ENCODE results near the gene TSPAN31. TPM values are rescaled to one million over a fixed set of nuclear protein-coding genes. Genes with fewer than 3 reads are reported as not detected.

The TSPAN31 gene
- total RNA-seq, 2 experiments from 2014 or later, result 19.6 to 23.2 TPM

DNA sequence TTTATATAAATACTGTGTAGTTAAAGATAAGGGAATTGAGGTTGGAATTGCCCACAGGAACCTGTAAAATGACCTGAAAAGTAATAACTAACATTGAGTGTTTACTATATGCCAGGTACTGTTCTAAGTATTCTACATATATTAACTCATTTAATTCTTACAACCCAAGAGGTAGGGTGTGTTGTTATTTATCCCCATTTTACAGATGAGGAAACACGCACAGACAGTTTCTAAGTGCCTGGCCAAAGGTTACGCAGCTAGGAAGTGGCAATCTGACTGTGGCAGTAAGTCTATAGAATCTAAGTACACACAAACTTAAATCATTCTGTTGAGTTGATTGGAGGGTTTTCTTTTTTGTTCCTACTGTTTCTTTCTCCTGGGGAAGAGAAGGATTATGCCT, 1.1 kb upstream of the TSPAN31 start:
- DNase-seq (no peak), ATAC-seq (ENCODE audit: low read depth) (no peak)
- Mint-ChIP-seq H3K9me3 (no peaks in the 10 kb centered on the region), H3K36me3 (peaks cover 16% of the 10 kb centered on the region), H3K27ac (peak overlapping the region; percentile 99), H3K4me1 (peaks cover 48% of the 10 kb centered on the region), H3K27me3 (no peaks in the 10 kb centered on the region), H3K4me3 (peak overlapping the region; percentile 87)
- POLR2A ChIA-PET, result interaction anchor here (1.1 to 1.2 kb wide), 2 partner anchors 49 to 223 kb away, joined by 3 to 4 read pairs; partner anchors contain the start of gene DDIT3

DNA sequence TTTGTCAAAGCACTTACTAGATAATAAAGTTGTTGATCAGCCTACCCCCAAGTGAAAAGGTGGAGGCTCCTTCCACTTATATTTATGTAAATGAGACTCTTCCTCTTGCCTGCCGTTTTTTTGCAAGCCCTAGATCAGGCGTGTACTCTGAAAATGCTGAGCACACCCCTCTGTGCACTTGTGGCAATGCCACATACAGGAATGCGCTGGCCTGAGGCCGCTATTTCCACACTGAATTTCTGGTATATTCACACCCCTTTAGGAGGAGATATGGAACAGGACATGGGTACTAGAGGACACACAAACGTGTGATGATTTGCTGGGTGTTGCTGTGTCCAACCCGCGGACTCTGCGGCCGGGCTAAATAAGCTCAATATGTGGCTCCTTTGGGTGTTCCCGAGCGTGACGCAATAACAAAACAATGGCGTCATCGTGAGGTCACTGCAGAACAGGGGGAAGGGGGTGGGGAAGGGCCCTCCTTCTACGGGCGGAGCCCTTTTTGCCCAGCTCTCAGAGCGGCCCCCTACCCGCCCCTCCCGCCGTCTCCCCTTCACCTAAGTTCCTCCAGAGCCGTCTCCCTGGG, 554 bp upstream of the TSPAN31 start:
- H3K4me3 Mint-ChIP-seq, result peak overlapping the region; percentile 87
- DNase-seq, result peak; percentile 82
- peak overlapping the region; percentile 99 for H3K27ac Mint-ChIP-seq
- ATAC-seq (ENCODE audit: low read depth), result peak; percentile 31
- no peaks in the 10 kb centered on the region for H3K27me3 Mint-ChIP-seq
- H3K36me3 Mint-ChIP-seq, result peaks cover 12% of the 10 kb centered on the region
- peaks cover 43% of the 10 kb centered on the region for H3K4me1 Mint-ChIP-seq
- H3K9me3 Mint-ChIP-seq, result no peaks in the 10 kb centered on the region
- POLR2A ChIA-PET, result interaction anchor here (0.6 to 1.5 kb wide), 13 partner anchors 10 to 1428 kb away, joined by 3 to 7 read pairs (median 3); partner anchors contain the start of genes CNPY2, DDIT3 and PIP4K2C

DNA sequence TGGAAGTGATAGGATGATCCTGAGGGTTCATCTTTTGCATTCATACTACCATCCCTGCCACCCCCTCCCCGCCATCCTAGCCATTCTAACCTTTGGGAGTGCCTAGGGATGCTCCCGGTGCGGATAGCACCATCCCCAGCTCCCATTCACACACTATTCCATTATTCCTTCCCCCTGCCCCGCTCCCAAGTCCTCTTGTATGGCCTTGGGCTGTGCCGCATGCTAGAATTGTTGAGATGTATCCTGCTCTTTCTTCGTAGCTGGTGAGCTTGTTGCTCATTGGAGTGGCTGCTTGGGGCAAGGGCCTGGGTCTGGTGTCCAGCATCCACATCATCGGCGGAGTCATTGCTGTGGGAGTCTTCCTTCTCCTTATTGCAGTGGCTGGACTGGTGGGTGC, 644 bp downstream of the TSPAN31 start:
- Mint-ChIP-seq H3K27me3 (no peaks in the 10 kb centered on the region), H3K36me3 (peaks cover 13% of the 10 kb centered on the region), H3K4me3 (peak overlapping the region; percentile 87), H3K27ac (peak overlapping the region; percentile 99), H3K4me1 (peaks cover 37% of the 10 kb centered on the region), H3K9me3 (no peaks in the 10 kb centered on the region)
- DNase-seq, result no peak
- POLR2A ChIA-PET, result interaction anchor here (0.8 to 1.5 kb wide), 5 partner anchors 8 to 1429 kb away, joined by 3 to 5 read pairs (median 3); partner anchors contain the start of genes CNPY2 and PIP4K2C
- no peak for ATAC-seq (ENCODE audit: low read depth)

DNA sequence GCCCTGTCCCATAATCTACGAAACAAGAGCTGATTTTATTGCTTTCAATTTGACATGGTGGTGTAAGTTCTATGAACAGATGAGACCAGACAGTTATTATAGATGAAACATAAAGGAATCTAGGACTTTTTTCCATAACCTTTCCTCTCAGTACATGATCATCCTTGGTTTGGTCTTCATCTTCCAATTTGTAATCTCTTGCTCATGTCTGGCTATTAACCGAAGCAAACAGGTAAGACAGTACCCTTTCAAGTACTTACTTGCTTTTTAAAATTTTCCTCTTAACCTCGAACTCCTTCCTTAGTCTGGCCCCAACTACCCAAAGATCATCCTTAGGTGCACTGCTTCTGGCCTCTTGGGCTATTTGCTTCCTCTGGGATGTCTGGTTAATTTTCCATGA, 1.2 kb downstream of the TSPAN31 start:
- DNase-seq, result no peak
- Mint-ChIP-seq H3K9me3 (no peaks in the 10 kb centered on the region), H3K27me3 (no peaks in the 10 kb centered on the region), H3K4me1 (peaks cover 36% of the 10 kb centered on the region), H3K27ac (peak overlapping the region; percentile 99), H3K4me3 (peak overlapping the region; percentile 87), H3K36me3 (peaks cover 14% of the 10 kb centered on the region)
- no peak for ATAC-seq (ENCODE audit: low read depth)
- POLR2A ChIA-PET, result interaction anchor here (1.5 kb wide), 1 partner anchor 227 kb away, joined by 5 read pairs; no protein-coding TSS in a partner anchor

DNA sequence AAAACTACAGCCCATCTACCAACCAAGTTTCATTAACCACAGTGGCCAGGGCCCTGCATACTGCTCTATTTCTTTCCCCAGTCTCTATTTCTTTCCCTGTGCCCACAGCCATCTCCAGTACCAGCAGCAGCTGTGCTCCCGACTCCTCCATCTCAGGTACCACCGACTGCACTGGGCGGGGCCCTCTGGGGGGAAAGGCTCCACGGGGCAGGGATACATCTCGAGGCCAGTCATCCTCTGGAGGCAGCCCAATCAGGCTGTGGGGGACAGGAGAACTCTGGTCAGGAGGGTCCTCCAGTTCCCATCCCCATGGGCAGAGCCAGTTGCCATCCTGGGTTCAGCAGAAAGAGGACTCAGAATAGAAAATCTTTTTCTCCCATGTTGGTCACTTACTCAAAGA, 4.2 kb downstream of the TSPAN31 start:
- Mint-ChIP-seq H3K4me1 (peaks cover 45% of the 10 kb centered on the region), H3K36me3 (peaks cover 23% of the 10 kb centered on the region), H3K4me3 (no peak overlapping the region), H3K27ac (no peak overlapping the region), H3K27me3 (no peaks in the 10 kb centered on the region), H3K9me3 (no peaks in the 10 kb centered on the region)
- ATAC-seq (ENCODE audit: low read depth) (no peak), DNase-seq (no peak)
- POLR2A ChIA-PET, result interaction anchor here (0.6 to 1.0 kb wide), 2 partner anchors 27 to 29 kb away, joined by 3 to 6 read pairs; no protein-coding TSS in a partner anchor

DNA sequence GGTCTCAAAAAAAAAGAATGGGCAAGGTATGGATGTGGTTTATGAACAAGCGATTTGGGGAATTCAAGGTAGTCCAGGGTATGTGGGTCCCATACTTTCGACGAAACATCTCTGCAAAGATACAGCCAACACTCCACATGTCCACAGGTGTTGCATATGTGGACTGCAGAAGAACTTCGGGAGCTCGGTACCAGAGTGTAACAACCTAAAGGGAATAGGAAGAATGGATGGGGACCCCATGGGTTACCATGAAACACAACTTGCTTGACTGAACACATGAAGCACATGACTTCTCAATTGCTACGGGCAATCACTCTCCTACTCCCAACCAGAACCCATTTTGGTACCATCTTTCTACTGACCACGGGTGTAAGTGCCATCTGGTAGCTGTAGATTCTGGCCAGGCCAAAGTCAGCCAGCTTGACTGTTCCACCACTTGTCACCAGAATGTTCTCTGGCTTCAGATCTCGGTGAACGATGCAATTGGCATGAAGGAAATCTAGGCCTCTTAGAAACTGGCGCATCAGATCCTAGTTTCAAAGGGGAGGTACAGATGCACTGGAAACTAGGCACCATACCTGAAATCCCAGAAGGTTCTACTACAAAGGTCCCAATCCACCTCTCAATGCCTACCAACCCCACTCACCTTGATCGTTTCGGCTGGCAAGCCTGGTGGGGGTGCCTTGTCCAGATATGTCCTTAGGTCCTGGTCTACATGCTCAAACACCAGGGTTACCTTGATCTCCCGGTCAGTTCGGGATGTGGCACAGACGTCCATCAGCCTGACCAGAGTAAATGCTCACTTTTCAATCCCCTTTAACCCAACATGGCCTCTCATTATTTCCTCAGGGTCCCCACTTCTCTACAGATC, 6.0 kb downstream of the TSPAN31 start:
- Mint-ChIP-seq H3K27ac (peak overlapping the region; percentile 83), H3K27me3 (no peaks in the 10 kb centered on the region), H3K4me1 (peaks cover 41% of the 10 kb centered on the region), H3K9me3 (no peaks in the 10 kb centered on the region), H3K36me3 (peaks cover 23% of the 10 kb centered on the region), H3K4me3 (peak overlapping the region; percentile 93)
- POLR2A ChIA-PET, result interaction anchor here (0.6 kb wide), 1 partner anchor 82 kb away, joined by 3 read pairs; no protein-coding TSS in a partner anchor
- DNase-seq, result no peak
- no peak for ATAC-seq (ENCODE audit: low read depth)

DNA sequence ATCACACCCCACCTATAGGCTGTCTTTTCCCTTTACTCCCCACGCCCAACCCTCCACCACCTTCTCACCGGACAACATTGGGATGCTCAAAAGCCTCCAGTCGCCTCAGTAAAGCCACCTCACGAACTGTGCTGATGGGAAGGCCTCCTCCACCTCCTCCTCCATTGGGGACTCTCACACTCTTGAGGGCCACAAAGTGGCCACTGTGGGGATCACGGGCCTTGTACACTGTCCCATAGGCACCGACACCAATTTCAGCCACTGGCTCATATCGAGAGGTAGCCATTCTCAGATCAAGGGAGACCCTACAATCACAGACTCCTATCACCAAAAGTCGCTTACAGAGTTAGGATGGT, 6.6 kb downstream of the TSPAN31 start:
- ATAC-seq (ENCODE audit: low read depth) (no peak), DNase-seq (no peak)
- Mint-ChIP-seq H3K4me3 (peak overlapping the region; percentile 93), H3K36me3 (peaks cover 23% of the 10 kb centered on the region), H3K4me1 (peaks cover 36% of the 10 kb centered on the region), H3K27ac (peak overlapping the region; percentile 83), H3K9me3 (no peaks in the 10 kb centered on the region), H3K27me3 (no peaks in the 10 kb centered on the region)
- POLR2A ChIA-PET, result interaction anchor here (0.6 to 1.2 kb wide), 3 partner anchors 10 to 144 kb away, joined by 3 to 10 read pairs (median 3); no protein-coding TSS in a partner anchor

DNA sequence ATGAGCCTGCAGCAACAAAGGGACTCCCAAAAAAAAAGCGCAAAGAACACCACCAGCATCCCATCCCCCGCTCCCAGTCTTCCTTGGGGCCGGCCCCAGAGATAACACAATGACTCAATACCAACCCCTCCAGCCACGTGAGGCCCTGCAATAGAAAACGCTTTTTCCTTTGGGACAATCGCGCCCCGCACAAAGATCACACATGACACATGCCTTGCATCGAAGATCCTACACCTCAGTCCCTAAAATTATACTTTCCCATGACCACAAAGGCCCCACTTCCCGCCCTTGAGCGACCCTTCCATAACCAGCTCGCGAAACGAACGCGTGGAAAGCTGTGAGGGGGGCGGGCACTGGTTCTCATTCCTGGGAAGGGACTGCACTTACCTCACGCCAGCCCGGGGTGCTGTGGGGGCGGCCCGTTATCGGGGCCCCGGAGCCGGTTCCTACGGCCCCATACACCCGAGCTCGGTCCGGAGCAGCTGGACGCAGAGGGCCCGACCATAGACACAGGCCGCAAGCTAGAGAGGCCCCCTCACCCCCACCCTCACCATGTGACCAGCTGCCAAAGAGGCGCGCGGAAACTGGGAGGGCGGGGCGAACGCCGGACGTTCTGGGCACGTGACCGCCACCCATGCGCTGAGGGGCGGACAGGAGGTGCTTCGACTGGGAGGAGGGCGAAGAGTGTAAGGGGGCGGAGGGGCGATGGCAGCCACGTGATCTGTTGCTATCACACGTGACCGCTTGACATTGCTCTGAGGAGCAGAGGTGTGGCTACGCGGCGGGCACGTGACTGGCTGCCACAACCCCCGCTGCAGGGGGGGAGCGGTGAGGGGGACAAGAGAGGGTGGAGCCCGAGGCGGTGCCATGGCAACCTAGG, 7.2 kb downstream of the TSPAN31 start, which contains the start of gene CDK4:
TSS of gene CDK4 (minus strand) at position 523 of the 880 bp plus-strand sequence. CDS start 593 bp downstream, outside the sequence.
- POLR2A ChIA-PET, result interaction anchor here (0.6 to 1.2 kb wide), 5 partner anchors 10 to 272 kb away, joined by 3 to 10 read pairs (median 3); partner anchors contain the start of genes ARHGAP9, EEF1AKMT3 and METTL1
- H3K4me1 Mint-ChIP-seq, result peaks cover 40% of the 10 kb centered on the region
- H3K4me3 Mint-ChIP-seq, result peak within 1 kb of the TSS; percentile 93
- peaks cover 23% of the 10 kb centered on the region for H3K36me3 Mint-ChIP-seq
- H3K27ac Mint-ChIP-seq, result peak within 1 kb of the TSS; percentile 83
- ATAC-seq (ENCODE audit: low read depth) (peak; percentile 77), DNase-seq (peak; percentile 99)
- no peaks in the 10 kb centered on the region for H3K27me3 Mint-ChIP-seq
- no peaks in the 10 kb centered on the region for H3K9me3 Mint-ChIP-seq

DNA sequence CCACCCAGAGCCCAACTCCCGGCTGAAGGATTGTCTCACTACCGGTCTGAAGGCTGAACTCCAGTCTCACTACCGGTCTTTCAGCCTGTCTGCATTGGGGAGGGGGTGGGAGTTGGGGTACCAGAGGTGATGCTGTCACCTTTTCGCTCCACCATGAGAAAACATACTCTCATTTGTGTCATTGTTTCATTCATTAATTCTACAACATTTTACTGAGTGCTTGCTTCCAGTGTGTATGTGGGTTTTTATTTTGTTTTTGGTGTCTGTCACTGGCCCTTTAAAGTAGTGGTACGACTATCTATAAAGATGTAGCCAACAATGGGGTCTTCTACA, 7.8 kb downstream of the TSPAN31 start:
- peaks cover 41% of the 10 kb centered on the region for H3K4me1 Mint-ChIP-seq
- H3K36me3 Mint-ChIP-seq, result peaks cover 20% of the 10 kb centered on the region
- peak overlapping the region; percentile 83 for H3K27ac Mint-ChIP-seq
- POLR2A ChIA-PET, result interaction anchor here (0.7 to 1.2 kb wide), 4 partner anchors 11 to 273 kb away, joined by 3 to 10 read pairs (median 3); partner anchors contain the start of genes ARHGAP9, EEF1AKMT3 and METTL1
- DNase-seq (no peak), ATAC-seq (ENCODE audit: low read depth) (no peak)
- H3K27me3 Mint-ChIP-seq, result no peaks in the 10 kb centered on the region
- peak overlapping the region; percentile 93 for H3K4me3 Mint-ChIP-seq
- H3K9me3 Mint-ChIP-seq, result no peaks in the 10 kb centered on the region

DNA sequence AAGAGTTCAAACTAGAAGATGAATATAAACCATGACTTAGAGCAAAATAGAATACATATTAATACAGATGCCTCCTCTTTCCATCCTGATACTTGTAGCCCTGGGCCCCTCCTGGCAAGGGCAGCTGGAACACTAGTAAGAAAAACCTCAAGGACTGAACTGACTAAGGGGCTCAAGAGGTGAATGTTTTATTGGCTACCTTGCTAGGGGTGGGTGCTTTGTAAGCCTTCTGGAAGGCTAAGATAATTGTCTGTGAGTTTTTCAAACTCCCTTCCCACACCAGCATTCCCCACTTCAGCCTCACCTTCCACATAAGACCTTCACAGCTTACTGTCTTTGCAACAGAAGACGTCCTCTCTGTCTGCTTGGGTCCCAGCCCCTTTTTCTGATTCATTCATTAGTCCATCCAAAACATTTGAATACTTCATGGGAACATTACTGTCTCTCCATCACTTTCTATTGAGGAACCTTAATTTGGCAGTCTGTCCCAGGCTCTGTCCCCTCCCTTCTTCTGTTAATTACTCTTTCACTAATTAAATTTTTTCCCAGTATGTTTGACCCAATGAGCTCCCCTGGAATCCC, 9.0 kb downstream of the TSPAN31 start:
- H3K4me3 Mint-ChIP-seq, result peak overlapping the region; percentile 87
- H3K27me3 Mint-ChIP-seq, result no peaks in the 10 kb centered on the region

DNA sequence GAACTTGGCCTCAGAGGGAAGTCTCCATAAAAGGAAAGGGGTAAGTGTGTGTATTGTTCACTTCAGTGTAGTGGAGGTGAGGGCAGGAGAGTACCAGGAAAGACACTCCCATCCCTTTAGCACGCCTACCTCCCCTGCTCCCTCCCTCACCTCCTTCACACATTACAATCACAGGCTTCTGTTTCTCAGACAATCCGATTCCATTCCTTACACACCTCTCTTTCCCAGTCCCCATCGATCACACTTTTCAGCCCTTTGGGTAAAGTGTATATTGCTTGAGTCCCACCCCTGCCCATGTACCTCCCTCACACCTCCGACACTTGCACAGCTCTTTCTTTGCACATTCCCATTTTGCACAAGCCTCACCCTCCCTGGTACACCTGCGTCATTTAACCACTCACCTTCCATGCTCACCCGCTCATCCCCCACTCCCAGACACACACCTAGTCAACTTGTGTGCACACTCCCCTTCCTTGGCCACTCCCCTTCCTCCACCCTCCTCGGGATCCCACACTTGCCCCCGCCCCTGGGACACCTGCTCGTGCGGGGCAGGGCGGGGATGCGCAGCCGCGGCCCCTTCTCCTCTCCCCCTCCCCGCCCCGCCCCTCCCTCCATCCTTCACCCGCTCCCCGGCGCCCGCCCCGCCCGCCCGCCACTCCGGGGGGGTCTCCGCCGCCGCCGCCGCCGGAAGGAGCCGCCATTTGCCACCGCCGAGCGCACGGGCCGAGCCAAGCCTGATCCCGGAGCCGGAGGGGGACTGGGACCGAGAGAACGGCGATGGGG, 9.8 kb downstream of the TSPAN31 start, which contains the start of gene MARCHF9:
TSS of gene MARCHF9 (plus strand) at position 693 of the 783 bp plus-strand sequence. CDS start 426 bp downstream, outside the sequence.
- Mint-ChIP-seq H3K4me3 (peak within 1 kb of the TSS; percentile 87), H3K27ac (peak within 1 kb of the TSS; percentile 85), H3K27me3 (no peaks in the 10 kb centered on the region), H3K9me3 (no peaks in the 10 kb centered on the region), H3K36me3 (peaks cover 20% of the 10 kb centered on the region), H3K4me1 (peaks cover 45% of the 10 kb centered on the region)
- DNase-seq, result peak; percentile 82
- POLR2A ChIA-PET, result interaction anchor here (0.8 to 3.1 kb wide), 5 partner anchors 10 to 27 kb away, joined by 3 to 20 read pairs (median 4); partner anchors contain the start of genes CYP27B1 and TSPAN31
- peak; percentile 49 for ATAC-seq (ENCODE audit: low read depth)

More for the DNA sequence above, 9.0 kb downstream of the TSPAN31 start:
- Mint-ChIP-seq H3K36me3 (peaks cover 20% of the 10 kb centered on the region), H3K9me3 (no peaks in the 10 kb centered on the region), H3K4me1 (peaks cover 41% of the 10 kb centered on the region), H3K27ac (peak overlapping the region; percentile 85)
- POLR2A ChIA-PET, result interaction anchor here (0.8 to 1.0 kb wide), 2 partner anchors 9 to 12 kb away, joined by 3 to 4 read pairs; partner anchors contain the start of genes CYP27B1 and TSPAN31
- ATAC-seq (ENCODE audit: low read depth), result no peak
- DNase-seq, result no peak

Data from activated naive CD8-positive, alpha-beta T cell treated with anti-CD3 and anti-CD28 coated beads, Interleukin-2, amount 10 ng/mL, durations not matched to agents 7 days and 5 days (primary cell).